HFFc6 (cell line): ENCODE results near the gene CLCA1. TPM values are rescaled to one million over a fixed set of nuclear protein-coding genes. Genes with fewer than 3 reads are reported as not detected.
A peak's percentile ranks its signal among the peaks of the same experiment; 100 is the strongest.

Source experiments
- DNase-seq: peaks from one replicate; pipeline ENCODE4 v3.0.0-alpha.2; 2018
- H3K27ac Mint-ChIP-seq: 2 replicates; pipeline ENCODE4 v1.8.0; 2020; ENCODE audit warnings: mild to moderate bottlenecking, mixed read lengths
- H3K27me3 Mint-ChIP-seq: 2 replicates; pipeline ENCODE4 v1.8.0; 2021; ENCODE audit warnings: mild to moderate bottlenecking, moderate library complexity, mixed read lengths; ENCODE audit not compliant: insufficient read depth
- H3K36me3 Mint-ChIP-seq: 2 replicates; pipeline ENCODE4 v1.8.0; 2021; ENCODE audit warnings: low read depth, mixed read lengths
- H3K4me1 Mint-ChIP-seq: 2 replicates; pipeline ENCODE4 v1.8.0; 2020; ENCODE audit warnings: low read depth, mixed read lengths
- H3K4me3 Mint-ChIP-seq: 2 replicates; pipeline ENCODE4 v1.8.0; 2020; ENCODE audit warnings: mild to moderate bottlenecking, moderate library complexity, mixed read lengths
- H3K9me3 Mint-ChIP-seq: 2 replicates; pipeline ENCODE4 v1.8.0; 2020; ENCODE audit warnings: mild to moderate bottlenecking, mixed read lengths
- long read RNA-seq: library from polyadenylated mRNA; unstranded; transcript quantifications from one replicate; pipeline ENCODE4 v2.0.0, GENCODE V29; 2019
- total RNA-seq, 6 experiments: library from RNA; stranded (reverse); fragmentation: NEBNext Ultra II Directional; extraction: Animal tissue kit (Norgen Biotek cat#: 25700); gene quantifications; 2 replicates in 1 of 6; 3 replicates in 5 of 6; pipeline ENCODE4 v1.2.3, GENCODE V29; 2021
- TF ChIP-seq, protein P1 (sequence below): fragments of 200-600 bp; sonication (generic); IDR thresholded peaks from 2 replicates; pipeline ENCODE4 v1.5.0; 2021; ENCODE audit warnings: antibody characterized with exemption, mild to moderate bottlenecking

The CLCA1 gene, protein sequence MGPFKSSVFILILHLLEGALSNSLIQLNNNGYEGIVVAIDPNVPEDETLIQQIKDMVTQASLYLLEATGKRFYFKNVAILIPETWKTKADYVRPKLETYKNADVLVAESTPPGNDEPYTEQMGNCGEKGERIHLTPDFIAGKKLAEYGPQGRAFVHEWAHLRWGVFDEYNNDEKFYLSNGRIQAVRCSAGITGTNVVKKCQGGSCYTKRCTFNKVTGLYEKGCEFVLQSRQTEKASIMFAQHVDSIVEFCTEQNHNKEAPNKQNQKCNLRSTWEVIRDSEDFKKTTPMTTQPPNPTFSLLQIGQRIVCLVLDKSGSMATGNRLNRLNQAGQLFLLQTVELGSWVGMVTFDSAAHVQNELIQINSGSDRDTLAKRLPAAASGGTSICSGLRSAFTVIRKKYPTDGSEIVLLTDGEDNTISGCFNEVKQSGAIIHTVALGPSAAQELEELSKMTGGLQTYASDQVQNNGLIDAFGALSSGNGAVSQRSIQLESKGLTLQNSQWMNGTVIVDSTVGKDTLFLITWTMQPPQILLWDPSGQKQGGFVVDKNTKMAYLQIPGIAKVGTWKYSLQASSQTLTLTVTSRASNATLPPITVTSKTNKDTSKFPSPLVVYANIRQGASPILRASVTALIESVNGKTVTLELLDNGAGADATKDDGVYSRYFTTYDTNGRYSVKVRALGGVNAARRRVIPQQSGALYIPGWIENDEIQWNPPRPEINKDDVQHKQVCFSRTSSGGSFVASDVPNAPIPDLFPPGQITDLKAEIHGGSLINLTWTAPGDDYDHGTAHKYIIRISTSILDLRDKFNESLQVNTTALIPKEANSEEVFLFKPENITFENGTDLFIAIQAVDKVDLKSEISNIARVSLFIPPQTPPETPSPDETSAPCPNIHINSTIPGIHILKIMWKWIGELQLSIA
- not detected for total RNA-seq
- long read RNA-seq, result 0 reads

DNA sequence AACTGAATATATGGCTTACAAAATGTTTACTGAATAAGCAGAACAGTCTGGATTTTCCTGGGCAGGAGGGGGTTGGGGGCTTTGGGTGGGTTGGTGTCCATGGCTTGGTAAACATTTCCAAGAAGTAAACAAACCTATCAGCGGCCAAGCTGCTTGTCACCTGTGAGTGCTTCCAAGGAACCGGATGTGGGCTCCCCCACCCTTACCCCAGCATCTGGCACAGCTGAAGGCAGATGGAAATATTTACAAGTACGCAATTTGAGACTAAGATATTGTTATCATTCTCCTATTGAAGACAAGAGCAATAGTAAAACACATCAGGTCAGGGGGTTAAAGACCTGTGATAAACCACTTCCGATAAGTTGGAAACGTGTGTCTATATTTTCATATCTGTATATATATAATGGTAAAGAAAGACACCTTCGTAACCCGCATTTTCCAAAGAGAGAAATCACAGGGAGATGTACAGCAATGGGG lies at the start of gene CLCA1:
Gene CLCA1 (plus strand): TSS at position 427 of the 477 bp plus-strand sequence. CDS start 45 bp downstream, at position 472.
- TF ChIP-seq, protein P1, sequence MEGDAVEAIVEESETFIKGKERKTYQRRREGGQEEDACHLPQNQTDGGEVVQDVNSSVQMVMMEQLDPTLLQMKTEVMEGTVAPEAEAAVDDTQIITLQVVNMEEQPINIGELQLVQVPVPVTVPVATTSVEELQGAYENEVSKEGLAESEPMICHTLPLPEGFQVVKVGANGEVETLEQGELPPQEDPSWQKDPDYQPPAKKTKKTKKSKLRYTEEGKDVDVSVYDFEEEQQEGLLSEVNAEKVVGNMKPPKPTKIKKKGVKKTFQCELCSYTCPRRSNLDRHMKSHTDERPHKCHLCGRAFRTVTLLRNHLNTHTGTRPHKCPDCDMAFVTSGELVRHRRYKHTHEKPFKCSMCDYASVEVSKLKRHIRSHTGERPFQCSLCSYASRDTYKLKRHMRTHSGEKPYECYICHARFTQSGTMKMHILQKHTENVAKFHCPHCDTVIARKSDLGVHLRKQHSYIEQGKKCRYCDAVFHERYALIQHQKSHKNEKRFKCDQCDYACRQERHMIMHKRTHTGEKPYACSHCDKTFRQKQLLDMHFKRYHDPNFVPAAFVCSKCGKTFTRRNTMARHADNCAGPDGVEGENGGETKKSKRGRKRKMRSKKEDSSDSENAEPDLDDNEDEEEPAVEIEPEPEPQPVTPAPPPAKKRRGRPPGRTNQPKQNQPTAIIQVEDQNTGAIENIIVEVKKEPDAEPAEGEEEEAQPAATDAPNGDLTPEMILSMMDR, result no peak
- Mint-ChIP-seq H3K9me3 (no peaks in the 10 kb centered on the region), H3K36me3 (no peaks in the 10 kb centered on the region), H3K4me3 (no peak within 1 kb of the TSS), H3K4me1 (peaks cover 6% of the 10 kb centered on the region; the same call in 1 of the 2 replicates), H3K27ac (no peak within 1 kb of the TSS), H3K27me3 (peaks cover 10% of the 10 kb centered on the region)
- DNase-seq, result no peak

DNA sequence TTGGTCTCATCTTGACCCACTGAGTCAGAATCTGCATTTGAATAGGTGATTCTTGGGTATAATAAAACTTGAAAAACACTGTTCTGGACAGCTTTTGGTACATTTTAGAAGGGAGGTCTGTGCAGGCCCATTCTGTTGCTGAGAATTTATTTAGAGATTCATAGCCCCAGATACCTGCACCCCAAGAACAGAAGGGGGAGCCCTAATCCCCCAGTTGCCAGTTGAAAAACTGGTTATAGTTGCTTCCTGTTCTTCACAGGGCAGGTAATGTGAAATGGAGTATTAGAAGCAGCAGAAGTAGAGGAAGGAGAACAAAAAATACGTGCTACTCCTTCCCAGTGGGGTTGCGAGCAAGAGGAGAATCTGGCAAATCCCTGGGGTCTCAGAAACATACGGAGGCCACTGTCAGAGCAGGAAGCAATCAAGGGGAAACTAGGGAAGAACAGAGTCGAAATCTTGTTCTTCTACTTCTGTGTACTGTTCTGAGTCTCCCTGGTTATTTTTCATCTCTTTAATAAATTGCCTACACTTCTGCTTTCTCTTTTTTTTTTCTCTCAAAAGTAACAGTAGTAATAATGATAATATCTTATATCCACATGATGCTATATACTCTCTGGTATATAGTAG lies 49.3 kb upstream of the CLCA1 start:
- H3K4me1 Mint-ChIP-seq, result peaks cover 19% of the 10 kb centered on the region
- H3K27me3 Mint-ChIP-seq, result peaks cover 4% of the 10 kb centered on the region
- no peak overlapping the region for H3K4me3 Mint-ChIP-seq
- no peaks in the 10 kb centered on the region for H3K36me3 Mint-ChIP-seq
- TF ChIP-seq, protein P1, result peak; percentile 76
- no peak overlapping the region for H3K27ac Mint-ChIP-seq
- peak; percentile 12 for DNase-seq
- H3K9me3 Mint-ChIP-seq, result no peaks in the 10 kb centered on the region

DNA sequence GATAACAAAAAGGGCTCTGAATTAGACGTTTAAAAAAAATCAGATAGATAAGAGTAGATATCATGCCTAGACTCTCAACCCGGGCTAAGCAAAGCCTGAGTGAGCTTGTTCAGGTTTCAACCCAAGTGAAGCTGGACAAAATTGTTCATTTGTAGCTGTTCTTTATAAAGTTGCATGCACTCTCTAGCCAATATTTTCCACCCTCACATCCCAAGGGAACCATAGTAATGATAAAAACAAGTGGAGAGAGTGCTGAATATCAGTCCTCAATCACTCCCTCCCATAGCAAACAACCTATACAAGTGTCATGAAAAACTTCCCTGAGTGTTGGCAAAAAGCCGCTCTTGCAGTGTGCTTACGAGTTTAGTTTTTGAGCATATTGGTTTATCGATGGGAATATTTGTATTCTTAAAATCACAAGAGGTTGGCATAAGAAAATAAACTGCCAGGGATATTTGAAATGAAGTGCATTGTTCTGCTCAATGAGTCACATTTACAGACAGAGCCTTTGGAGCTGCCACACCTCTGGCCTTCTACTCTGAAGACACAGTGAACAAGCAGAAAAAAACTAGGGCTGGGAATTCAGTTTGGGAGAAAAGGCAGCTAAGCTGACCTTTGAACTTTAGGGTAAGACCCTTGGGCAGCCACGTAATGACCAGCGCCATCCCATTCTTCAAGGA lies 47.0 kb upstream of the CLCA1 start:
- TF ChIP-seq, protein P1, result no peak
- Mint-ChIP-seq H3K27me3 (peaks cover 4% of the 10 kb centered on the region), H3K27ac (no peak overlapping the region), H3K36me3 (no peaks in the 10 kb centered on the region), H3K4me3 (no peak overlapping the region), H3K9me3 (no peaks in the 10 kb centered on the region), H3K4me1 (peaks cover 23% of the 10 kb centered on the region)
- no peak for DNase-seq

DNA sequence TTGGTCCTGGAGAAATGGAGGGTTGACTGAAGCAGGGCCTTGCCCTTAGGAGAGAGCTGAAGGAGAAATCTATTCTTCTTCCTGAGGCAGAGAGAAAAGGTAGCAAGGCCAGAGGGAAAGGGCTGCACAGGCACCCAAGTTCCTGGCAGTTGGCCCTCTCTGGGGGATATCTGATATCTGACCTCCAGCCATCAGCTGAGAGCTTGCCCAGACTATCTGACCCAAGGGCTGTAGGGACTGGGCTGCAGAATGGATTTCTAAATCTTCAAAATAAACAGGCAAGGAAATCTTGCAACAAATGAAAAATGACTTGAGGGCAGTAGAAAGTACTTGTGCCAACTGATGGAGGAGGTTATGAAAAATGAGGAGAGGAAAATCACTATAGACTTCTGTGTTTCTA lies 45.3 kb upstream of the CLCA1 start:
- no peaks in the 10 kb centered on the region for H3K9me3 Mint-ChIP-seq
- no peaks in the 10 kb centered on the region for H3K36me3 Mint-ChIP-seq
- H3K27me3 Mint-ChIP-seq, result no peaks in the 10 kb centered on the region
- no peak overlapping the region for H3K4me3 Mint-ChIP-seq
- no peak for DNase-seq
- TF ChIP-seq, protein P1, result no peak
- H3K4me1 Mint-ChIP-seq, result peaks cover 23% of the 10 kb centered on the region
- H3K27ac Mint-ChIP-seq, result no peak overlapping the region

DNA sequence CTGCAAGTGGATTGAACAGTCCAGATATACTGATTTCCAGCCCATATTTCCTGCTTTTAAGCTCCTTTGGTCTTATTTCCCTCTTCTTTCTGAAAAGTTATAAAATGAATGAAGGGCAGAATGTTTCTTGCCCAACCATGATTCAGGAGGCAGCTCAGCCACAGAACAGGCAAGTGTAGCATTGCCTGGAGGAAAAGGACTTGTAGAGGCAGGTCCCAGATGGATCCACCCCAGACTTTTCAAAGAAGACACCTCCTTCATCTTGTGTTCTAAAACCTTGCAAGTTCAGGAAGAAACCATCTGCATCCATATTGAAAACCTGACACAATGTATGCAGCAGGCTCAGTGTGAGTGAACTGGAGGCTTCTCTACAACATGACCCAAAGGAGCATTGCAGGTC lies 44.9 kb upstream of the CLCA1 start, which contains the start of gene CLCA2:
Gene CLCA2 (plus strand): TSS at position 299 of the 400 bp plus-strand sequence. CDS start 77 bp downstream, at position 376.
- TF ChIP-seq, protein P1, result no peak
- H3K27me3 Mint-ChIP-seq, result no peaks in the 10 kb centered on the region
- no peaks in the 10 kb centered on the region for H3K9me3 Mint-ChIP-seq
- peaks cover 23% of the 10 kb centered on the region for H3K4me1 Mint-ChIP-seq
- no peaks in the 10 kb centered on the region for H3K36me3 Mint-ChIP-seq
- no peak for DNase-seq
- no peak within 1 kb of the TSS for H3K4me3 Mint-ChIP-seq
- H3K27ac Mint-ChIP-seq, result no peak within 1 kb of the TSS
